Heart right ventricle (tissue), 16 donors: ENCODE results near the gene SLC2A6. TPM values are rescaled to one million over a fixed set of nuclear protein-coding genes. Genes with fewer than 3 reads are reported as not detected.

Experiments used
- ATAC-seq, 8 donors: fragments of 200-7000 bp; cut with Tn5 transposase; one replicate each; pipeline ENCODE4 v1.9.1; 2020; ENCODE audit warnings: mild to moderate bottlenecking in 8 of 8, moderate library complexity in 8 of 8, moderate number of reproducible peaks in 1 of 8
- DNase-seq, 2 donors: peaks; one replicate each; pipeline ENCODE4 v3.0.0-alpha.2; 2020
- H3K27ac ChIP-seq, 10 donors: fragments of 200-600 bp; sonication (generic) in 2 of 10; one replicate each; pipeline versions ENCODE4 v1.5.0 to v1.8.0; 2020 to 2022; ENCODE audit warnings: mild to moderate bottlenecking in 3 of 10
- H3K27me3 ChIP-seq, 7 donors: fragments of 200-600 bp; one replicate each; pipeline ENCODE4 v1.8.0; 2021 to 2022; ENCODE audit warnings: mild to moderate bottlenecking in 2 of 7
- H3K36me3 ChIP-seq, 9 donors: fragments of 200-600 bp; sonication (generic) in 1 of 9; one replicate each; pipeline versions ENCODE4 v1.5.0 to v1.8.0; 2020 to 2022; ENCODE audit warnings: mild to moderate bottlenecking in 2 of 9
- H3K4me1 ChIP-seq, 9 donors: fragments of 200-600 bp; sonication (generic) in 1 of 9; one replicate each; pipeline versions ENCODE4 v1.5.0 to v1.8.0; 2020 to 2022; ENCODE audit warnings: mild to moderate bottlenecking in 4 of 9
- H3K4me3 ChIP-seq, 10 donors: fragments of 200-600 bp; sonication (generic) in 2 of 10; one replicate each; pipeline versions ENCODE4 v1.5.0 to v1.8.0; 2020 to 2022; ENCODE audit warnings: mild to moderate bottlenecking in 7 of 10, moderate library complexity in 2 of 10
- H3K9me3 ChIP-seq, 11 donors: fragments of 200-600 bp in 10 of 11; sonication (generic) in 2 of 11; one replicate each; pipeline versions ENCODE4 v1.5.0 to v1.8.0; 2013 to 2022; ENCODE audit warnings: mild to moderate bottlenecking in 2 of 11, control low read depth in 1 of 11, moderate library complexity in 1 of 11
- CTCF ChIP-seq, 9 donors: fragments of 200-600 bp; sonication (generic) in 2 of 9; IDR thresholded peaks; one replicate each; pipeline versions ENCODE4 v1.5.0 to v1.8.0; 2021 to 2022; ENCODE audit warnings: antibody characterized with exemption in 9 of 9, mild to moderate bottlenecking in 5 of 9, moderate library complexity in 1 of 9
- whole genome bisulfite sequencing, 2 donors: extraction: QIAGEN DNeasy Blood & Tissue Kit; methylation state at CpG; one replicate each; pipeline ENCODE4 v1.1.7; 2013; ENCODE audit warnings: inconsistent platforms in 1 of 2; 5-methylcytosine and 5-hydroxymethylcytosine counted together
- intact Hi-C, 10 donors: fragments of 100-400 bp; cut with DNase I; formaldehyde crosslinking; loops; one replicate each; pipeline versions ENCODE4 v1.11.1 to v1.14.2; 2022
- polyA plus RNA-seq, 2 donors: library from polyadenylated mRNA; stranded (reverse); fragments of 200-250 nt; gene quantifications; one replicate each; pipeline ENCODE4 v1.2.3, GENCODE V29; 2013
- total RNA-seq, 10 donors: library from RNA; stranded (reverse); fragmentation: NEBNext Ultra II Directional in 3 of 10; extraction: Animal tissue kit (Norgen Biotek cat#: 25700) in 3 of 10; gene quantifications; one replicate each; pipeline versions ENCODE4 v1.2.1 to v1.2.4, GENCODE V29; 2021 to 2023
- donor health status: Arrhythmogenic right ventricular cardiomyopathy.
- donor health status: ischemic (EF 13 %, LVEDD 7.1; RV severe dilation, severe dysfunction).
- donor health status: healthy with polysubstance abuse.
- donor health status: DM: no; HTN: yes; CAD: no.
- donor health status: DM: no; HTN: no; CAD: no.
- donor health status: ischemic (EF 25% LVEDD 6.9; RV normal size, moderate dysfunction).
- donor health status: ischemic (EF 25% LVEDD 5.7; RV mildly dilated, moderate dysfunction).
- donor health status: healthy.
- donor health status: DM: yes; HTN: yes; CAD: no.
- donor health status: Ischemic cardiomyopathy.
- donor health status: ischemic (EF 35%, LVEDD 5.7; RV mildly dilated, moderate dysfunction).
- donor health status: nonischemic (EF 11% LVEDD 7.7; RV severe dilation, severe dysfunction).
- donor health status: DM: yes; HTN: yes; CAD: no.
- donor health status: PGD.
- donor health status: ischemic (EF 29% LVEDD 5.4; RV normal size, mild dysfunction).
- donor health status: nonischemic (EF 23%, LVEDD 6.1; RV moderate dilation, normal function).

The SLC2A6 gene
- total and polyA plus RNA-seq, 12 donors = 1.3 to 7.0 (median 2.5) TPM

DNA sequence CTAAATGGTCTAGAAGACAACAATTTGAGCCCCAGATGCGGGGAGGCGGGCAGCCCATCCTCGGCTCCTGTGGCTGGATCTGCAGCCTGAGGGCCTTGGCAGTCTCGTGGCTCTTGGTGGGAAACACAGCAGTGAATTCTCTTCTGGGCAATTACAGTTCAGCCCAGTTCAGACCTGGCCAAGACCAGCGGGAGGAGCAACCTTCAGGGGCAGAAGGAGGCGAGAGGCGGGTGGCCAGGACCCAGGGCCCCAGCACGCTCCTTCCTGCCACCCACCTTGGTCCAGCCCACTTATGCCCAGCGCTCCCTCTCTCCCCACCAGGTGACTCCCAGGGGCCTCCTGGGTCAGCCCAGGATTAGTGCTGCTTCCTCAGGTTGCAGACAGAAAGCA, 38.1 kb upstream of the SLC2A6 start:
- no peak for TF ChIP-seq CTCF (IDR thresholded peaks at IDR 0.05)
- DNase-seq = peak in 1 of 2 donors; percentile 6
- Histone ChIP-seq H3K9me3 (no peaks in the 10 kb centered on the region), H3K36me3 (no peaks in the 10 kb centered on the region), H3K27me3 (peaks cover 0 to 16% (median 0%) of the 10 kb centered on the region in 7 donors), H3K4me1 (peaks cover 5 to 23% (median 15%) of the 10 kb centered on the region in 9 donors), H3K4me3 (no peak overlapping the region), H3K27ac (no peak overlapping the region)
- 97 to 99% methylated on average over 9 of the region's 9 CpGs for WGBS, 2 donors
- ATAC-seq = no peak
- intact Hi-C loops = no loop called here

DNA sequence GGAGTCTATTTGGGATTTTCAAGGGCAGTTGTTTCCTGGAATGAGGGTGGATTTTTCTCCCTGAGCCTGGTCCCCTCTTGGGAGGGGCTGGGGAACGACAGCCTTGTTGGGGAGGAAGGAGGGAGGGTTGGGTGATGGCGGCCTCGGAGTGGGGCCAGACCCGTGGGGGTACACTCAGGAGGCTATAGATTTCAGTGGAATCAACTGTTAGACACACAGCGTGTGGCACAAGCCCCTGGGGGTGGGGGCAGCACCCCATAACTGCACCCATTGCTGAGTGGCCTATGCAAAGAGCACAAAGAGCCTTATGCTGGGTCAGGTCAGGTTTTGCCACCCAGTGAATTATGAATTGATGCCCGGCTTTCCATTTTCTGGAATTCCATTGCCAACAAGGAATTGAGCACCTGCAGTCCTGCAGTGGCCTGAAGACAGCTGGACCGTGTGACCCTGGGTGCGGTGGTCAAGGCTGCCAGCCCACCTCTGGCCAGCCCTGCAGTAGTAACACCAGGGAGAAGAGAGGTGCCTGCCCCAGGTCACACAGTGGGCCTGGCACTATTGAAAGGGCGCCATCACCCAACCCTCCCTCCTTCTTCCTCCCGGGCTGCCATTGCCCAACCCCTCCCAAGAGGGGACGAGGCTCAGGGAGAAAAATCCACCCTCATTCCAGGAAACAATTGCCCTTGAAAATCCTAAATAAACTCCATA, 37.5 kb upstream of the SLC2A6 start:
- Histone ChIP-seq H3K4me3 (no peak overlapping the region), H3K4me1 (peaks cover 5 to 23% (median 15%) of the 10 kb centered on the region in 9 donors), H3K36me3 (no peaks in the 10 kb centered on the region), H3K27ac (no peak overlapping the region), H3K9me3 (no peaks in the 10 kb centered on the region), H3K27me3 (peaks cover 0 to 16% (median 0%) of the 10 kb centered on the region in 7 donors)
- ATAC-seq (no peak), DNase-seq (no peak)
- WGBS, 2 donors = 84 to 90% methylated on average over 11 of the region's 11 CpGs
- TF ChIP-seq CTCF (IDR thresholded peaks at IDR 0.05) = no peak
- intact Hi-C loops = no loop called here

GRCh38 chr9:133515615-133516255, 36.8 kb upstream of the SLC2A6 start:
- H3K27ac ChIP-seq = no peak overlapping the region
- DNase-seq (peak in 1 of 2 donors; percentile 6), ATAC-seq (no peak)

GRCh38 chr9:133515240-133515610, 36.3 kb upstream of the SLC2A6 start:
- intact Hi-C loops = no loop called here
- Histone ChIP-seq H3K27me3 (peaks cover 0 to 16% (median 0%) of the 10 kb centered on the region in 7 donors), H3K4me1 (peaks cover 5 to 23% (median 15%) of the 10 kb centered on the region in 9 donors), H3K4me3 (no peak overlapping the region), H3K9me3 (no peaks in the 10 kb centered on the region), H3K27ac (no peak overlapping the region), H3K36me3 (no peaks in the 10 kb centered on the region)
- 97 to 98% methylated on average over 10 of the region's 10 CpGs for WGBS, 2 donors
- ATAC-seq = no peak
- no peak for TF ChIP-seq CTCF (IDR thresholded peaks at IDR 0.05)
- DNase-seq = no peak

More at GRCh38 chr9:133515615-133516255, 36.8 kb upstream of the SLC2A6 start:
- Histone ChIP-seq H3K4me1 (peaks cover 5 to 23% (median 15%) of the 10 kb centered on the region in 9 donors), H3K36me3 (no peaks in the 10 kb centered on the region), H3K27me3 (peaks cover 0 to 16% (median 0%) of the 10 kb centered on the region in 7 donors), H3K4me3 (no peak overlapping the region), H3K9me3 (no peaks in the 10 kb centered on the region)
- no peak for TF ChIP-seq CTCF (IDR thresholded peaks at IDR 0.05)
- WGBS, 2 donors = 88 to 90% methylated on average over 17 of the region's 17 CpGs
- intact Hi-C loops = no loop called here
